ENCODE results near the gene CD200R1L.

GRCh38 chr3:112856537-112856936, 9.9 kb upstream of the CD200R1L start:
- TF ChIP-seq EZH2 (IDR thresholded peaks at IDR 0.05; ENCODE audit: insufficient read depth, poor library complexity, severe bottlenecking) (no peak), EZH2phosphoT487 (IDR thresholded peaks at IDR 0.05; ENCODE audit: insufficient read depth, low read depth) (no peak)

All from GM23248 (cell line).